Breast epithelium (tissue), 4 donors: ENCODE data around the gene DDAH2. TPM values are rescaled to one million over a fixed set of nuclear protein-coding genes. Genes with fewer than 3 reads are reported as not detected.

Experiments used
- DNase-seq, 2 donors: peaks; one replicate each; pipeline ENCODE4 v3.0.0-alpha.2; 2019; ENCODE audit warnings: low spot score in 2 of 2
- H3K27ac ChIP-seq, 2 donors: fragments of 200-600 bp; sonication (generic) in 1 of 2; one replicate each; pipeline ENCODE4 v1.5.1; 2016 to 2019; ENCODE audit warnings: mild to moderate bottlenecking in 1 of 2
- H3K27me3 ChIP-seq, 2 donors: fragments of 200-600 bp; sonication (generic) in 1 of 2; one replicate each; pipeline versions ENCODE4 v1.5.1 to v1.6.0; 2017 to 2019; ENCODE audit warnings: control low read depth in 1 of 2, mild to moderate bottlenecking in 1 of 2
- H3K36me3 ChIP-seq: fragments of 200-600 bp; one replicate; pipeline ENCODE4 v1.5.1; 2019
- H3K4me1 ChIP-seq, 2 donors: fragments of 200-600 bp; sonication (generic); one replicate each; pipeline ENCODE4 v1.5.1; 2016 to 2019; ENCODE audit warnings: control low read depth in 1 of 2
- H3K4me3 ChIP-seq, 3 donors: fragments of 200-600 bp; sonication (generic); 1 replicate in 2 of 3; 2 replicates in 1 of 3; pipeline ENCODE4 v1.5.1; 2016 to 2019; ENCODE audit warnings: mild to moderate bottlenecking in 3 of 3, moderate library complexity in 2 of 3
- H3K9me3 ChIP-seq, 2 donors: fragments of 200-600 bp; sonication (generic) in 1 of 2; one replicate each; pipeline ENCODE4 v1.5.1; 2016 to 2019; ENCODE audit warnings: control low read depth in 1 of 2
- CTCF ChIP-seq, 3 donors: fragments of 450-650 bp; IDR thresholded peaks; one replicate each; pipeline ENCODE4 v1.5.1; 2016 to 2017; ENCODE audit warnings: antibody characterized with exemption in 3 of 3, mild to moderate bottlenecking in 3 of 3, moderate library complexity in 3 of 3
- POLR2A ChIP-seq: fragments of 450-650 bp; IDR thresholded peaks from one replicate; pipeline ENCODE4 v1.6.1; 2016; ENCODE audit warnings: antibody characterized with exemption, mild to moderate bottlenecking, moderate library complexity
- POLR2AphosphoS5 ChIP-seq, 3 donors: sonication (generic); formaldehyde crosslinking; IDR thresholded peaks; one replicate each; pipeline ENCODE4 v1.6.1; 2017; ENCODE audit warnings: antibody characterized with exemption in 3 of 3
- intact Hi-C: fragments of 100-400 bp; cut with DNase I; formaldehyde crosslinking; loops from one replicate; pipeline ENCODE4 v1.15.1; 2023; ENCODE audit warnings: low total_unique reads
- total RNA-seq, 3 donors: library from RNA; depleted of rRNA; stranded (reverse); fragments of >200 nt; gene quantifications; one replicate each; pipeline ENCODE4 v1.1.0, GENCODE V29; 2016

The DDAH2 gene
- total RNA-seq, 3 donors from 2014 or later = 100.0 to 212 (median 115) TPM

GRCh38 chr6:31689249-31690110 lies 39.6 kb downstream of the DDAH2 start:
- Histone ChIP-seq H3K27ac (no peak overlapping the region), H3K36me3 (peaks cover 8% of the 10 kb centered on the region), H3K4me3 (no peak overlapping the region), H3K27me3 (no peaks in the 10 kb centered on the region), H3K9me3 (no peaks in the 10 kb centered on the region), H3K4me1 (no peaks in the 10 kb centered on the region)
- DNase-seq = no peak
- no peak for TF ChIP-seq CTCF (IDR thresholded peaks at IDR 0.05)
- TF ChIP-seq POLR2AphosphoS5 (IDR thresholded peaks at IDR 0.05) = no peak
- no peak for TF ChIP-seq POLR2A
- intact Hi-C loops = loop anchor here (10.0 kb wide), 1 partner anchor 265 kb away; the partner anchor contains the start of genes NELFE and SKIC2

GRCh38 chr6:31687860-31688693 lies 41.0 kb downstream of the DDAH2 start:
- no peaks in the 10 kb centered on the region for H3K27me3 ChIP-seq
- H3K9me3 ChIP-seq = no peaks in the 10 kb centered on the region
- TF ChIP-seq POLR2A = no peak
- no peak for TF ChIP-seq POLR2AphosphoS5 (IDR thresholded peaks at IDR 0.05)
- TF ChIP-seq CTCF (IDR thresholded peaks at IDR 0.05) = no peak
- H3K4me1 ChIP-seq = no peaks in the 10 kb centered on the region
- intact Hi-C loops = no loop called here
- H3K4me3 ChIP-seq = no peak overlapping the region
- no peak for DNase-seq
- no peak overlapping the region for H3K27ac ChIP-seq
- peaks cover 8% of the 10 kb centered on the region for H3K36me3 ChIP-seq

- Histone ChIP-seq H3K27me3 (no peaks in the 10 kb centered on the region), H3K9me3 (no peaks in the 10 kb centered on the region), H3K27ac (no peak overlapping the region), H3K36me3 (peaks cover 8% of the 10 kb centered on the region), H3K4me3 (no peak overlapping the region), H3K4me1 (no peaks in the 10 kb centered on the region)
- no peak for TF ChIP-seq CTCF (IDR thresholded peaks at IDR 0.05)
- no peak for TF ChIP-seq POLR2AphosphoS5 (IDR thresholded peaks at IDR 0.05)
- no peak for TF ChIP-seq POLR2A
- intact Hi-C loops = no loop called here
- no peak for DNase-seq
These were observed 41.8 kb downstream of the DDAH2 start for GRCh38 chr6:31687321-31687720.

GRCh38 chr6:31686483-31686882 lies 42.6 kb downstream of the DDAH2 start:
- TF ChIP-seq POLR2AphosphoS5 (IDR thresholded peaks at IDR 0.05) (no peak), CTCF (IDR thresholded peaks at IDR 0.05) (no peak), POLR2A (no peak)

More at GRCh38 chr6:31686483-31686882, 42.6 kb downstream of the DDAH2 start:
- no peaks in the 10 kb centered on the region for H3K27me3 ChIP-seq
- DNase-seq = no peak
- no peak overlapping the region for H3K27ac ChIP-seq
- peaks cover 8% of the 10 kb centered on the region for H3K36me3 ChIP-seq
- H3K4me3 ChIP-seq = no peak overlapping the region
- H3K4me1 ChIP-seq = no peaks in the 10 kb centered on the region
- intact Hi-C loops = no loop called here
- H3K9me3 ChIP-seq = no peaks in the 10 kb centered on the region
